ENCODE data around the gene ZNF324. TPM values are rescaled to one million over a fixed set of nuclear protein-coding genes. Genes with fewer than 3 reads are reported as not detected.
"Not testable (repeated sequence)": the region's sequence is repeated elsewhere in the genome, so short reads cannot be mapped to it uniquely, and the experiment has no call there.

ZNF324 gene
- total and polyA plus RNA-seq, 9 donors: 3.9 to 20.2 (median 17.3) TPM

GRCh38 chr19:58497634-58498170 is 30.8 kb downstream of the ZNF324 start:
- intact Hi-C loops (cut with DNase I): no loop called here
- Histone ChIP-seq H3K36me3 (no peaks in the 10 kb centered on the region), H3K4me3 (no peak overlapping the region), H3K27me3 (no peaks in the 10 kb centered on the region), H3K27ac (no peak overlapping the region), H3K4me1 (ENCODE audit: insufficient read depth) (peaks cover 5% of the 10 kb centered on the region), H3K9me3 (no peaks in the 10 kb centered on the region)
- DNase-seq: peak in 1 of 5 donors; percentile 33
- WGBS, 3 donors: 73 to 79% (median 75%) methylated on average over 8 of the region's 8 CpGs
- TF ChIP-seq CTCF (IDR thresholded peaks at IDR 0.05) (no peak), POLR2A (IDR thresholded peaks at IDR 0.05) (no peak), EP300 (IDR thresholded peaks at IDR 0.05) (no peak)

GRCh38 chr19:58498316-58499020 is 31.6 kb downstream of the ZNF324 start:
- 43 to 57% (median 47%) methylated on average over 22 of the region's 22 CpGs for WGBS, 3 donors
- peak; percentile 51 to 75 (median 72) for DNase-seq
- Histone ChIP-seq H3K36me3 (no peaks in the 10 kb centered on the region), H3K27ac (no peak overlapping the region), H3K4me3 (peak overlapping the region; percentile 29), H3K4me1 (ENCODE audit: insufficient read depth) (peaks cover 5% of the 10 kb centered on the region), H3K27me3 (no peaks in the 10 kb centered on the region), H3K9me3 (no peaks in the 10 kb centered on the region)
- no peak for TF ChIP-seq EP300 (IDR thresholded peaks at IDR 0.05)
- no peak for TF ChIP-seq POLR2A (IDR thresholded peaks at IDR 0.05)
- no peak for TF ChIP-seq CTCF (IDR thresholded peaks at IDR 0.05)
- intact Hi-C loops (cut with DNase I): no loop called here

GRCh38 chr19:58499021-58499927 is 32.4 kb downstream of the ZNF324 start:
- H3K4me3 ChIP-seq: peak overlapping the region; percentile 60
- H3K27ac ChIP-seq: peak overlapping the region; percentile 15 to 75
- DNase-seq: peak; percentile 100
- no peaks in the 10 kb centered on the region for H3K9me3 ChIP-seq
- intact Hi-C loops (cut with DNase I): no loop called here
- no peaks in the 10 kb centered on the region for H3K36me3 ChIP-seq
- TF ChIP-seq CTCF (IDR thresholded peaks at IDR 0.05): peak in 1 of 3 donors; percentile 48
- TF ChIP-seq POLR2A (IDR thresholded peaks at IDR 0.05): peak; percentile 51
- no peak for TF ChIP-seq EP300 (IDR thresholded peaks at IDR 0.05)
- H3K27me3 ChIP-seq: no peaks in the 10 kb centered on the region
- H3K4me1 ChIP-seq (ENCODE audit: insufficient read depth): peaks cover 5% of the 10 kb centered on the region
- WGBS, 3 donors: 1% methylated on average over 44 to 60 of the region's 60 CpGs

- Histone ChIP-seq H3K4me1 (ENCODE audit: insufficient read depth) (peaks cover 5% of the 10 kb centered on the region), H3K36me3 (no peaks in the 10 kb centered on the region), H3K4me3 (no peak overlapping the region), H3K27me3 (no peaks in the 10 kb centered on the region), H3K27ac (no peak overlapping the region), H3K9me3 (no peaks in the 10 kb centered on the region)
- TF ChIP-seq EP300 (IDR thresholded peaks at IDR 0.05) (no peak), CTCF (IDR thresholded peaks at IDR 0.05) (no peak), POLR2A (IDR thresholded peaks at IDR 0.05) (no peak)
- intact Hi-C loops (cut with DNase I): no loop called here
- 88 to 92% (median 92%) methylated on average over 14 of the region's 14 CpGs for WGBS, 3 donors
- DNase-seq: peak in 1 of 5 donors; percentile 37
Observed at GRCh38 chr19:58500242-58500641, 33.4 kb downstream of the ZNF324 start.

GRCh38 chr19:58507602-58508223 is 40.8 kb downstream of the ZNF324 start:
- H3K36me3 ChIP-seq; H3K9me3 ChIP-seq; H3K27me3 ChIP-seq; DNase-seq; intact Hi-C loops (cut with DNase I); H3K4me3 ChIP-seq; H3K27ac ChIP-seq; H3K4me1 ChIP-seq (ENCODE audit: insufficient read depth): not testable (repeated sequence)
- WGBS, 3 donors: 68 to 84% (median 76%) methylated on average over 7 to 8 of the region's 8 CpGs
